SU-DHL-6 (cell line): ENCODE data around the gene RCE1.

ENCODE experiments used
- CTCF ChIP-seq: fragments of 200-600 bp; sonication (generic); IDR thresholded peaks from one replicate; pipeline ENCODE4 v1.5.1; 2017; ENCODE audit warnings: antibody characterized with exemption, mild to moderate bottlenecking, low read length, moderate library complexity; ENCODE audit not compliant: insufficient read depth, poor library complexity, severe bottlenecking
- EZH2phosphoT487 ChIP-seq: fragments of 200-600 bp; sonication (generic), shearing (Covaris generic); conservative IDR thresholded peaks from 2 replicates; pipeline ENCODE4 v1.6.1; 2018; ENCODE audit warnings: mild to moderate bottlenecking, antibody characterized with exemption, low read length, moderate library complexity, mixed read lengths

DNA sequence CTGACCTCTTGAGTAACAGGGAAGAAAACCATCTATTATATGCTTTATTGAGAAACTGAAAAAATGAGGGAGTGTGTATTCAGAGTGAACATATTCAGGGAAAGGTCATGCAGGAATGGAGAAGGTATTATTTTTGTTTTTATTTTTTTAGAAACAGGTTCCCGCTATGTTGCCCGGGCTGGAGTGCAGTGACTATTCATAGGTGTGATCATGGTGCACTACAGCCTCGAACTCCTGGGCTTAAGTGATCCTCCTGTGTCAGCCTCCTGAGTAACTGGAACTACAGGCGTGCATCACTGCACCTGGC is 8.7 kb upstream of the RCE1 start:
- TF ChIP-seq CTCF (no peak), EZH2phosphoT487 (no peak)
